Central memory CD8-positive, alpha-beta T cell (primary cell): Measurements from ENCODE around the gene SDR42E2.
A peak's percentile ranks its signal among the peaks of the same experiment; 100 is the strongest.

Experiments used
- ATAC-seq: fragments of 150-1000 bp; cut with Tn5 transposase; replicated peaks from 2 replicates; pipeline ENCODE4 v1.10.0; 2022; ENCODE audit warnings: mild to moderate bottlenecking, moderate FRiP score, moderate number of reproducible peaks; ENCODE audit not compliant: poor library complexity, severe bottlenecking; ENCODE audit errors: extremely low read depth
- DNase-seq, 2 donors: peaks; one replicate each; pipeline ENCODE4 v3.0.0; 2021; ENCODE audit warnings: low spot score in 2 of 2
- H3K27ac Mint-ChIP-seq: one replicate; pipeline ENCODE4 v1.8.0; 2022; ENCODE audit warnings: low read depth, mild to moderate bottlenecking, moderate library complexity, mixed read lengths
- H3K27me3 Mint-ChIP-seq: one replicate; pipeline ENCODE4 v1.8.0; 2022; ENCODE audit warnings: mixed read lengths
- H3K36me3 Mint-ChIP-seq: one replicate; pipeline ENCODE4 v1.8.0; 2022; ENCODE audit warnings: mild to moderate bottlenecking, moderate library complexity, mixed read lengths; ENCODE audit not compliant: insufficient read depth
- H3K4me1 Mint-ChIP-seq: one replicate; pipeline ENCODE4 v1.8.0; 2022; ENCODE audit warnings: mixed read lengths
- H3K4me3 Mint-ChIP-seq: one replicate; pipeline ENCODE4 v1.8.0; 2022; ENCODE audit warnings: mild to moderate bottlenecking, moderate library complexity, mixed read lengths
- H3K9me3 Mint-ChIP-seq: one replicate; pipeline ENCODE4 v1.8.0; 2022; ENCODE audit warnings: mixed read lengths

Gene SDR42E2

DNA sequence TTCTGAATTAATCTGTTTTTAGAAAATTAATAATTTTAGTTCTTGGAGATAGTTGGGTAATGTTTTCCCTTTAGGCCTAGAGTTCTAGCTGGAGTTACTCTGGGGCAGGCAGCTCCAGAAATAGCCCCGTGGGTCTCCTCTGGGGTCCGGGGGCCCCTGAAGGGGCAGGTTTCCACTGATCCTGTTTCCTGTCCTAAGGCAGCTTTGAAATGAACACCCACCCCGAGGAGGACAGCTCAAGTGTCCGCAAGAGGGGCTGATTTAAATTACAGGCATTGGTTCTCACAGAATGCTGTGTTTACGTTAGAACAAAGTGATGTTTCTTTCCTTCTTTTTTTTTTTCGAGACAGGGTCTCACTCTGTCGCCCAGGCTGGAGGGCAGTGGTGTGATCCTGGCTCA, 67.6 kb downstream of the SDR42E2 start:
- Mint-ChIP-seq H3K27ac (no peak overlapping the region), H3K4me1 (no peaks in the 10 kb centered on the region), H3K9me3 (no peaks in the 10 kb centered on the region), H3K27me3 (no peaks in the 10 kb centered on the region), H3K36me3 (peaks cover 17% of the 10 kb centered on the region), H3K4me3 (no peak overlapping the region)
- ATAC-seq (no peak), DNase-seq (no peak)

DNA sequence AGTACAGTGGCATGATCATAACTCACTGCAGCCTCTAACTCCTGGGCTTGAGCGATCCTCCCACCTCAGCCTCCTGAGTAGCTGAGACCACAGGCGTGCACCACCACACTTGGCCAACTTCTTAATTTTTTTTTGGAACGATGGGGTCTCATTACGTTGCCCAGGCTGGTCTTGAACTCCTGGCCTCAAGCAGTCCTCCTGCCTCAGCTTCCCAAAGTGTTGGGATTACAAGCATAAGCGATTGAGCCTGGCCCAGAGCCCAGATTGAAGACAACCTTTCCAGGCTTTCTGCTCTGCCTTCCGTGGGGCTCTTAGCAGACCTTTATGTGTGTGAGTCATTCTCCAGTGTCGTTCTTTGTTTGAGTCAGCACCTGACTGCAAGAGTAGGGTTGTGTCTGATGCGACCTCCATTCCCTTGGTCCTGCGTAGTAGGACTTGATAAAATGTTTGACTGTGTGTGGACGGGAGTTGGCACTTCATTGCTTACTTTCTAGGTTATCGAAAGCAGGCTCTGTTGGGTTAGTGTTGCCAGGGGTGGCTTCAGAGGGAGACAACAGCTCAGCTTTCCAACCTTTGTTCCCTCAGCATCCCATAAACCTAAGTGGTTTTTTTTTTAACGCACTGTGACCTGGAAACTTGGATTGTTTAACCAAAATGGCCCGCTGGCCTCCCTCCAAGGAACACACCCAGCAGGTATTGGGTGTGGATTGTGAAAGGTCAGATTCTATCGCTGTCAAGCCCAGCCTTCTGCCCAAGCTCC, 70.2 kb downstream of the SDR42E2 start:
- H3K9me3 Mint-ChIP-seq: no peaks in the 10 kb centered on the region
- no peak overlapping the region for H3K27ac Mint-ChIP-seq
- ATAC-seq: no peak
- no peaks in the 10 kb centered on the region for H3K27me3 Mint-ChIP-seq
- no peak for DNase-seq
- peaks cover 20% of the 10 kb centered on the region for H3K36me3 Mint-ChIP-seq
- no peaks in the 10 kb centered on the region for H3K4me1 Mint-ChIP-seq
- no peak overlapping the region for H3K4me3 Mint-ChIP-seq

- H3K4me3 Mint-ChIP-seq: no peak overlapping the region
- H3K9me3 Mint-ChIP-seq: no peaks in the 10 kb centered on the region
- DNase-seq (no peak), ATAC-seq (no peak)
- no peak overlapping the region for H3K27ac Mint-ChIP-seq
- H3K36me3 Mint-ChIP-seq: peaks cover 20% of the 10 kb centered on the region
- no peaks in the 10 kb centered on the region for H3K27me3 Mint-ChIP-seq
- H3K4me1 Mint-ChIP-seq: no peaks in the 10 kb centered on the region
Observed at GRCh38 chr16:22233037-22233372, 70.7 kb downstream of the SDR42E2 start.

DNA sequence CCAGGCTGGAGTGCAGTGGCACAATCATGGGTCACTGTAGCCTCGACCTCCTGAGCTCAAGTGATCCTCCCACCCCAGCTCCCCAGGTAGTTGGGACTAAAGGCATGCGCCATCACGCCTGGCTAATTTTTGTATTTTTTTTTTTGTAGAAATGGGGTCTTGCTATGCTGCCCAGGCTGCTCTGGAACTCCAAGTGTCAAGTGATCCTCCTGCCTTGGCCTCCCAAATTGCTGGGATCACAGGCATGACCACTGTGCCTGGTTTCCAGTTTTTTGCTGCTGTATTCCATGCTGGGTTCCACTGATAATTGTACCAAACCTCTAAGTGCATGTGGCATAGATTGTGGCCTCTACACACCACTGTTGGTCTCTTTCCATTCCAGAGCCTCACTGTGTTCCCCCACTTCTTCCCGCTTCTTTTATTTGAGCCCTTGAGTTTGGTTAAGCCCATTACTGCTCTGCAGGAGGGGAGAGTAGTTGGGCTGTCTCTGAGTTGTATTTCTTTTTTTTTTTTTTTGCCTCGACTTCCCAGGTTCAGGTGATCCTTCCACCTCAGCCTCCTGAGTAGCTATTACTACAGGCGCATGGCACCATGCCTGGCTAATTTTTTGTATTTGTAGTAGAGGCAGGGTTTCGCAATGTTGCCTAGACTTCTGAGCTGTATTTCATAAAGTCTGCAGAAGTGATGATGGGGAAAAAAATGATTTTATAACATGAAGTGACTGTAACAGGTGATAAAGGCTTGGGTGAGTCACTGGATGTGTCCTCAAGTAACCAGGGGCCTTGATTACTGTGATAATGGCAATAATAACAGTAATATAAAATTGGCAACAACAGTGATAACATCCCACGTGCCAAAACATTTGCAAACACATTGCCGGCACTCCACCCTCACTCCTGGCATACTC, 73.8 kb downstream of the SDR42E2 start:
- Mint-ChIP-seq H3K4me1 (peaks cover 11% of the 10 kb centered on the region), H3K36me3 (peaks cover 19% of the 10 kb centered on the region), H3K27ac (no peak overlapping the region), H3K4me3 (no peak overlapping the region), H3K27me3 (no peaks in the 10 kb centered on the region), H3K9me3 (no peaks in the 10 kb centered on the region)
- ATAC-seq (no peak), DNase-seq (no peak)

- peaks cover 11% of the 10 kb centered on the region for H3K4me1 Mint-ChIP-seq
- H3K27me3 Mint-ChIP-seq: no peaks in the 10 kb centered on the region
- peaks cover 11% of the 10 kb centered on the region for H3K36me3 Mint-ChIP-seq
- H3K27ac Mint-ChIP-seq: peak overlapping the region; percentile 80
- DNase-seq (no peak), ATAC-seq (no peak)
- H3K9me3 Mint-ChIP-seq: no peaks in the 10 kb centered on the region
- peak overlapping the region; percentile 32 for H3K4me3 Mint-ChIP-seq
Observed at GRCh38 chr16:22239131-22239805, 77.0 kb downstream of the SDR42E2 start.

DNA sequence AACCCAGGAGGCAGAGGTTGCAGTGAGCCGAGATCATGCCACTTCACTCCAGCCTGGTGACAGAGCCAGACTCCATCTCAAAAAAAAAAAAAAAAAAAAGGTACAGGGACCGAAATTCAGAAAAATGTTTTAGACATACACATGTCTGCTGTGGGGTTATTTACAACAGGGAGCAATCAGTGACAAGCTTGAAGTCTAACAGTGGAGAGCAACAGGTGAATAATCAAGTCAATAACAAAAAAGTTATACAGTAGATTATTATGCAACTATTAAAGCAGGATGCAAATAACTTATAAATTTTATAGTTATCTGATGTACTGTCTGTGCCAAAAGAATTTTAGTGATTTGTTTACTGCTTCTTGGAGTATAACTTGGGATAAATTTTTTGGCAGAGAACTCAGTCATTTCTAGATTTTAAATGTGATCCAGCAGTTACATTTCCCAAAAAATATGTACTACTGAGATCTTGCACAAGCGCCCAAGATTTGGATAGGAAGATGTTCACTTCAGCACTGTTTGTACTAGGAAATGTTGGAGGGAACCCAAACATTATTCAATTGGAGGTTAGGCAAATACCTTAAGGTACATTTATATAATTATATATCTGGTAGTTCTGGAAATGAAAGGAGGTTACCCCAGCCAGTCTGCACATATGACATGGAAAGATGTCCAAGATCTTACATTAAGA, 77.9 kb downstream of the SDR42E2 start:
- no peak overlapping the region for H3K4me3 Mint-ChIP-seq
- H3K4me1 Mint-ChIP-seq: peaks cover 11% of the 10 kb centered on the region
- ATAC-seq: no peak
- H3K27me3 Mint-ChIP-seq: no peaks in the 10 kb centered on the region
- H3K36me3 Mint-ChIP-seq: peaks cover 8% of the 10 kb centered on the region
- no peaks in the 10 kb centered on the region for H3K9me3 Mint-ChIP-seq
- peak overlapping the region; percentile 91 for H3K27ac Mint-ChIP-seq
- no peak for DNase-seq
